SK-N-SH treated with all-trans-retinoic acid at 6 μM for 48 hours (cell line): Measurements from ENCODE around the gene RPL39L.

ENCODE experiments used
- ESRRG ChIP-seq: fragments of 250-450 bp; sonication (Bioruptor Pico); IDR thresholded peaks from 2 replicates; pipeline ENCODE4 v1.6.1; 2021; ENCODE audit warnings: mild to moderate bottlenecking
- ISL1 ChIP-seq: fragments of 250-450 bp; sonication (Bioruptor Pico); IDR thresholded peaks from 2 replicates; pipeline ENCODE4 v2.1.2; 2022; ENCODE audit warnings: mild to moderate bottlenecking, moderate library complexity
- TOX ChIP-seq: fragments of 250-450 bp; sonication (Bioruptor Pico); IDR thresholded peaks from 2 replicates; pipeline ENCODE4 v1.8.0; 2021; ENCODE audit warnings: mild to moderate bottlenecking, moderate library complexity, borderline replicate concordance
- ZFP30 ChIP-seq: fragments of 450-650 bp; formaldehyde crosslinking; IDR thresholded peaks from 2 replicates; pipeline ENCODE4 v1.5.0; 2022; ENCODE audit warnings: mild to moderate bottlenecking, moderate library complexity

DNA sequence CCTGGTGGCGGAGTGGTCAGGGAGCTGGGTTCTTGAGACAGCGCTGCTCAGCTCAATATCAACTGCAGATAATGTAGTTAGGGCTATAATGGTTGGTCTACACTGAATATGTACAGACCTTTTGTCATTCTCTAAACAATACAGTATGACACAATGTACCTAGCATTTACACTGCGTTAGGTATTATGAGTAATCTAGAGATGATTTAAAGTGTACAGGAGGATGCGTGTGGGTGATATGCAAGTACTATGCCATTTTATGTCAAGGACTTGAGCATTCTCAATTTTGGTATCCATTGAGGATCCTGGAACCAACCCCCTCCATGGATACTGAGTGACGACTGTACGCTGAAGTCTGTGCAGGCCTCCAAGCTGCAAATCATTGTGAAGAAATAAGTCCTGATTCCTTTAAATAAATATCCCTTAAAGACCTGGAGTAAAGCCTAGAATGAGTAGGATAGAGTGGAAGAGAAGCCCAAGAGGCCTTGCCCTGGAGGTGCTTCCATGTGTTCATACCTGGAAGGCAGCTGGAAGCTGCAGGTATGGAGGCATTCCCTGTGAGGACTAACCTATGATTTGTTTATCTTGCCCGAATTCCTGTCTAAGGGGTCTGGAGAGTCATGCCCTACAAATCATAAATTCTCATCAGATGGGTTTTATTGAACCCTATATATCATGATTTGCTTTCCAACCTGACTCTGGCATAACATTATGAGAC, 42.3 kb upstream of the RPL39L start:
- TF ChIP-seq ESRRG (CRISPR knock-in tag) (no peak), ISL1 (no peak), ZFP30 (CRISPR knock-in tag) (no peak), TOX (CRISPR knock-in tag) (no peak)
